ENCODE data around the gene DPCD. TPM values are rescaled to one million over a fixed set of nuclear protein-coding genes. Genes with fewer than 3 reads are reported as not detected.

The DPCD gene
- total and polyA plus RNA-seq, 2 of the 8 experiments (the other 6 are each of a cell fraction or from before 2014, with no cell fraction given), result 21.2 to 31.4 TPM

GRCh38 chr10:101630633-101630920 lies 42.5 kb downstream of the DPCD start (continued):
- TF ChIP-seq CHD7 (IDR thresholded peaks at IDR 0.05; ENCODE audit: insufficient replicate concordance, low read length), result no peak

Measured in H1 (cell line).